OCI-LY7 (cell line): ENCODE data around the gene MAP3K5. TPM values are rescaled to one million over a fixed set of nuclear protein-coding genes. Genes with fewer than 3 reads are reported as not detected.

Source experiments
- BruUV-seq: library from RNA; stranded (reverse); fragments of 400-500 nt; replicated peaks from 2 replicates; lab custom pipeline; 2021; lab: Mats Ljungman, UMichigan
- CTCF ChIA-PET: fragments of 300-600 bp; sonication (Branson Sonifier 250); formaldehyde crosslinking; loops from one replicate; lab custom pipeline; 2022; ENCODE audit warnings: antibody characterized with exemption; ENCODE audit not compliant: unreplicated experiment; lab: Charles Lee
- POLR2A ChIA-PET: fragments of 300-600 bp; sonication (Branson Sonifier 250); formaldehyde crosslinking; loops from one replicate; lab custom pipeline; 2022; ENCODE audit warnings: antibody characterized with exemption; lab: Charles Lee
- DNase-seq: peaks from one replicate; pipeline ENCODE4 v3.0.0-alpha.2; 2015; ENCODE audit warnings: low spot score
- H2AFZ ChIP-seq: fragments of 200-600 bp; sonication (generic), shearing (Covaris generic); 2 replicates; pipeline ENCODE4 v1.6.1; 2014; ENCODE audit warnings: mild to moderate bottlenecking, antibody characterized with exemption, low read length, moderate library complexity
- H3K27ac ChIP-seq: fragments of 200-600 bp; sonication (generic); 2 replicates; pipeline ENCODE4 v1.5.1; 2014; ENCODE audit warnings: mixed run types, low read depth, mild to moderate bottlenecking, moderate library complexity, low read length, inconsistent platforms; ENCODE audit not compliant: poor library complexity, severe bottlenecking
- H3K36me3 ChIP-seq: fragments of 200-600 bp; sonication (generic); 2 replicates; pipeline ENCODE4 v1.6.1; 2014; ENCODE audit warnings: mild to moderate bottlenecking, antibody characterized with exemption, low read length, moderate library complexity, mixed read lengths; ENCODE audit not compliant: insufficient read depth
- H3K4me1 ChIP-seq: fragments of 200-600 bp; sonication (generic); 2 replicates; pipeline ENCODE4 v1.5.1; 2014; ENCODE audit warnings: mild to moderate bottlenecking, low read length; ENCODE audit not compliant: insufficient read depth, poor library complexity, severe bottlenecking
- H3K4me2 ChIP-seq: fragments of 200-600 bp; sonication (generic); 2 replicates; pipeline ENCODE4 v1.6.1; 2014; ENCODE audit warnings: mild to moderate bottlenecking, low read length
- H3K4me3 ChIP-seq: fragments of 200-600 bp; sonication (generic); 2 replicates; pipeline ENCODE4 v1.5.1; 2014; ENCODE audit warnings: mild to moderate bottlenecking, low read depth, low read length; ENCODE audit not compliant: poor library complexity, severe bottlenecking
- H3K79me2 ChIP-seq: fragments of 200-600 bp; sonication (generic); 2 replicates; pipeline ENCODE4 v1.6.1; 2016; ENCODE audit warnings: low read depth, mild to moderate bottlenecking, low read length, moderate library complexity, mixed read lengths; ENCODE audit not compliant: insufficient read depth
- H3K9me2 ChIP-seq: fragments of 200-600 bp; sonication (generic); 2 replicates; pipeline ENCODE4 v1.6.1; 2016; ENCODE audit warnings: mild to moderate bottlenecking, low read length, mixed read lengths; ENCODE audit not compliant: insufficient read depth
- H3K9me3 ChIP-seq: fragments of 200-600 bp; sonication (generic); 2 replicates; pipeline ENCODE4 v1.6.1; 2014; ENCODE audit warnings: mild to moderate bottlenecking, mixed run types, low read length, mixed read lengths
- H4K20me1 ChIP-seq: fragments of 200-600 bp; sonication (generic); 2 replicates; pipeline ENCODE4 v1.6.1; 2014; ENCODE audit warnings: mild to moderate bottlenecking, antibody characterized with exemption, low read length, moderate library complexity, mixed read lengths; ENCODE audit not compliant: insufficient read depth
- EZH2phosphoT487 ChIP-seq: fragments of 200-600 bp; sonication (generic); IDR thresholded peaks from 2 replicates; pipeline ENCODE4 v1.6.1; 2018; ENCODE audit warnings: low read depth, borderline replicate concordance, mild to moderate bottlenecking, mixed run types, antibody characterized with exemption, low read length, moderate library complexity, mixed read lengths
- intact Hi-C: fragments of 100-400 bp; cut with micrococcal nuclease; formaldehyde crosslinking; loops from one replicate; pipeline ENCODE4 v1.10.0; 2022; ENCODE audit not compliant: unreplicated experiment
- total RNA-seq, 2 experiments: library from RNA; depleted of rRNA in 1 of 2; stranded (reverse); fragments of >200 nt in 1 of 2; shearing (Covaris generic) in 1 of 2; gene quantifications; 2 replicates each; pipeline ENCODE4 v1.2.3, GENCODE V29; 2014 to 2022
- TF ChIP-seq, protein P1 (sequence below): fragments of 200-600 bp; sonication (generic); conservative IDR thresholded peaks from 2 replicates; pipeline ENCODE4 v1.5.1; 2014; ENCODE audit warnings: mild to moderate bottlenecking, antibody characterized with exemption, low read length, moderate library complexity, mixed read lengths

MAP3K5 gene
- total RNA-seq, 2 experiments from 2014 or later, result 13.8 to 16.6 TPM

DNA sequence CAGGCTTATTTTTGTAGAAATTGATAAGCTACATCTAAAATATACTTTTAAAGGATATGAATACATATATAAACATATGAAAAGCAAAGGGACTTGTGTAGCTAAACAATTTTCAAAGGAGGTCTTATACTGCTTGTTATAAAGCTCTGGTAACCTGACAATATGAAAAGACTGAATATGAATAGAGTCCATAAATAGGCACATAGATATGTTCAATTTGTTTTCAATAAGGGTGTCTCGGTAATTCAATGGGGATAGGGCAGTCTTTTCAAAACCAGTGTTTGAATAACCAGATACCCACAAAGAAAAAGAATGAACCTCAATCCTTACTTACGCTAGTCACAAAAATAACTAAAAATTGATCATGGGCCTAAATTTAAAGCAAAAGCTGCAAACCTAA is 9.3 kb upstream of the MAP3K5 start:
- TF ChIP-seq, protein P1, sequence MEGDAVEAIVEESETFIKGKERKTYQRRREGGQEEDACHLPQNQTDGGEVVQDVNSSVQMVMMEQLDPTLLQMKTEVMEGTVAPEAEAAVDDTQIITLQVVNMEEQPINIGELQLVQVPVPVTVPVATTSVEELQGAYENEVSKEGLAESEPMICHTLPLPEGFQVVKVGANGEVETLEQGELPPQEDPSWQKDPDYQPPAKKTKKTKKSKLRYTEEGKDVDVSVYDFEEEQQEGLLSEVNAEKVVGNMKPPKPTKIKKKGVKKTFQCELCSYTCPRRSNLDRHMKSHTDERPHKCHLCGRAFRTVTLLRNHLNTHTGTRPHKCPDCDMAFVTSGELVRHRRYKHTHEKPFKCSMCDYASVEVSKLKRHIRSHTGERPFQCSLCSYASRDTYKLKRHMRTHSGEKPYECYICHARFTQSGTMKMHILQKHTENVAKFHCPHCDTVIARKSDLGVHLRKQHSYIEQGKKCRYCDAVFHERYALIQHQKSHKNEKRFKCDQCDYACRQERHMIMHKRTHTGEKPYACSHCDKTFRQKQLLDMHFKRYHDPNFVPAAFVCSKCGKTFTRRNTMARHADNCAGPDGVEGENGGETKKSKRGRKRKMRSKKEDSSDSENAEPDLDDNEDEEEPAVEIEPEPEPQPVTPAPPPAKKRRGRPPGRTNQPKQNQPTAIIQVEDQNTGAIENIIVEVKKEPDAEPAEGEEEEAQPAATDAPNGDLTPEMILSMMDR, result no peak
- no peak for TF ChIP-seq EZH2phosphoT487
- Histone ChIP-seq H3K4me3 (no peak overlapping the region), H4K20me1 (no peaks in the 10 kb centered on the region), H3K79me2 (no peaks in the 10 kb centered on the region), H3K9me2 (no peaks in the 10 kb centered on the region), H3K36me3 (no peaks in the 10 kb centered on the region), H3K27ac (no peak overlapping the region), H3K4me2 (no peak overlapping the region), H3K9me3 (no peaks in the 10 kb centered on the region; the same call in 1 of the 2 replicates), H3K4me1 (no peaks in the 10 kb centered on the region), H2AFZ (no peak overlapping the region)
- POLR2A ChIA-PET, result interaction anchor here (0.7 to 1.4 kb wide), 5 partner anchors 10 to 206 kb away, joined by 3 to 7 read pairs (median 5); no protein-coding TSS in a partner anchor
- no TSS peak for BruUV-seq
- CTCF ChIA-PET, result interaction anchor here (0.6 kb wide), 1 partner anchor 28 kb away, joined by 4 read pairs; no protein-coding TSS in a partner anchor
- intact Hi-C loops, result no loop called here
- no peak for DNase-seq

- no peak overlapping the region for H2AFZ ChIP-seq
- CTCF ChIA-PET, result no interaction called here
- DNase-seq, result no peak
- BruUV-seq, result no TSS peak
- TF ChIP-seq EZH2phosphoT487, result no peak
- TF ChIP-seq, protein P1, result no peak
- no peak overlapping the region for H3K4me3 ChIP-seq
- no peaks in the 10 kb centered on the region for H3K9me3 ChIP-seq
- H3K36me3 ChIP-seq, result no peaks in the 10 kb centered on the region
- no peaks in the 10 kb centered on the region for H3K9me2 ChIP-seq
- no peak overlapping the region for H3K4me2 ChIP-seq
- H3K4me1 ChIP-seq, result peaks cover 9% of the 10 kb centered on the region
- no peak overlapping the region for H3K27ac ChIP-seq
- POLR2A ChIA-PET, result interaction anchor here (0.6 to 0.7 kb wide), 5 partner anchors 30 to 497 kb away, joined by 3 to 7 read pairs (median 6); no protein-coding TSS in a partner anchor
- intact Hi-C loops, result loop anchor here (10.0 kb wide), 1 partner anchor 513 kb away; the partner anchor contains the start of gene BCLAF1
- no peaks in the 10 kb centered on the region for H4K20me1 ChIP-seq
- no peaks in the 10 kb centered on the region for H3K79me2 ChIP-seq
These were observed 5.8 kb upstream of the MAP3K5 start for GRCh38 chr6:136798044-136798443.

DNA sequence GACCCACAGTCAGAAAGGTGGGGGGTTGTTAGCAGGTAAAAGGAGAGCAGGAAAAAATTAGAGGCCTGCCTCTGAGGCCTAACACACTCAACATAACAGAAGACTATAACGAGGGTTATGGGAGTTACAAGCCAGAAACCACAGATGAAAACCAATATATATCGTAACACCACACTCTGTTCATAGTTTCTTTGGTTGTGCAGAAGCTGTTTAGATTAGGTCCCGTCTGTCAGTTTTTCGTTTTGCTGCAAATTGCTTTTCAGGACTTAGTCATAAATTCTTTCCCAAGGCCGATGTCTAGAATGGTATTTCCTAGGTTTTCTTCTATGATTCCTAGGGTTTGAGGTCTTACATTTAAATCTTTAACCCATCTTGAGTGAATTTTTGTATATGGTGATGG is 3.7 kb upstream of the MAP3K5 start:
- Histone ChIP-seq H3K9me3 (no peaks in the 10 kb centered on the region), H3K27ac (no peak overlapping the region), H3K4me3 (no peak overlapping the region), H3K4me2 (no peak overlapping the region), H3K9me2 (no peaks in the 10 kb centered on the region), H2AFZ (no peak overlapping the region), H3K79me2 (peaks cover 1% of the 10 kb centered on the region; the same call in 1 of the 2 replicates), H3K36me3 (no peaks in the 10 kb centered on the region), H4K20me1 (no peaks in the 10 kb centered on the region), H3K4me1 (peaks cover 10% of the 10 kb centered on the region)
- BruUV-seq, result no TSS peak
- ChIA-PET CTCF (no interaction called here), POLR2A (interaction anchor here (0.8 kb wide), 1 partner anchor 374 kb away, joined by 3 read pairs; no protein-coding TSS in a partner anchor)
- DNase-seq, result no peak
- TF ChIP-seq, protein P1, result no peak
- no peak for TF ChIP-seq EZH2phosphoT487
- intact Hi-C loops, result loop anchor here (10.0 kb wide), 1 partner anchor 511 kb away; the partner anchor contains the start of gene BCLAF1
